ENCODE data around the gene KIAA1755.

Gene KIAA1755

DNA sequence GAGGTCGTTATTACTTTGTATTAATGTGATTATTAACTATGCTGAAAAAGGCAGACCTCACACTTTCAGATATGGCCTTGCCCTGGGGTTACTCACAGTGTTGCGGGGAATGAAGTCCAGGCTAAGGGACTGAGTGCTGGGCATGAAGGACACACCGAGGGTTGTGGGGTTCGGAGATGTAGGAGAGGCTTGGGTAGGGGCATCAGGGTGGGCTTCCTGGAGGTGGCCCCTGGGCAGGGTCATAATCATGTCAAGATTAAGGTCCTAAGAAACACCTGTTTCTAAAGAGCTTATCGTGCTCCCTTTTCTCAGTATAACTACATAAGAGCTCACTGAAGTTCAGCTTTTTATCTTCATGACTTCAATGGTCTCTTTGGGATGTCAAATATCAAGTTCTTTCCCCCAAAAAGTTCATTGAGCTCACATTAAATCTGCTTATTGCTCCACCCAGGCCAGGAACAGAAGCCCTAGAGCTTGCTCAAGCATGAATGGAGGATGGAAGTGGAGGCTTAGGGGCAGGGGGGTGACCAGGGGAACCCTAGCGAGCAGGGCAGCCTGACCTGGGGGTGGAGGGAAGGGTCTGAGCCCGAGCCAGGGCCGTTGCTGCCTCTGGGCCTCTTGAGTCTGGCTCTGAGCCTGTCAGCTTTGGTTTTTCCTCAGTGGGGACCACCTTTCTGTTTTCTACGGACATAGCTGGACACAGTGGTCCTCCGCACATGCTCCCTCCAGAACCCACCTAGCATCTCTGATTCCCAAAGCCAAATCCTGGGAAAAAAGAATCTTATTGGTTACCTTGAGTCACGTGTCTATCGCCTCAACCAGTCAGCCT lies 58.2 kb downstream of the KIAA1755 start:
- DNase-seq: no peak
- Mint-ChIP-seq H3K27ac (no peak overlapping the region), H3K27me3 (peaks cover 30% of the 10 kb centered on the region), H3K4me3 (no peak overlapping the region), H3K4me1 (no peaks in the 10 kb centered on the region), H3K9me3 (no peaks in the 10 kb centered on the region)
- ATAC-seq: no peak

GRCh38 chr20:38201356-38201755 lies 59.2 kb downstream of the KIAA1755 start:
- no peak overlapping the region for H3K4me3 Mint-ChIP-seq
- ATAC-seq (no peak), DNase-seq (no peak)
- no peaks in the 10 kb centered on the region for H3K4me1 Mint-ChIP-seq
- H3K9me3 Mint-ChIP-seq: no peaks in the 10 kb centered on the region
- H3K27ac Mint-ChIP-seq: no peak overlapping the region
- peaks cover 30% of the 10 kb centered on the region for H3K27me3 Mint-ChIP-seq

- DNase-seq (no peak), ATAC-seq (no peak)
- H3K9me3 Mint-ChIP-seq: no peaks in the 10 kb centered on the region
- peaks cover 33% of the 10 kb centered on the region for H3K27me3 Mint-ChIP-seq
- no peak overlapping the region for H3K27ac Mint-ChIP-seq
- no peaks in the 10 kb centered on the region for H3K4me1 Mint-ChIP-seq
- no peak overlapping the region for H3K4me3 Mint-ChIP-seq
Observed at GRCh38 chr20:38200646-38201045, 59.9 kb downstream of the KIAA1755 start.

- DNase-seq (no peak), ATAC-seq (no peak)
- Mint-ChIP-seq H3K4me1 (no peaks in the 10 kb centered on the region), H3K9me3 (peaks cover under 1% of the 10 kb centered on the region in 2 donors), H3K4me3 (no peak overlapping the region), H3K27ac (peak overlapping the region in 1 of 2 donors; percentile 61), H3K27me3 (peaks cover 38% of the 10 kb centered on the region)
Observed at GRCh38 chr20:38199501-38200390, 60.8 kb downstream of the KIAA1755 start.

GRCh38 chr20:38198238-38198861 lies 62.2 kb downstream of the KIAA1755 start:
- ATAC-seq (no peak), DNase-seq (no peak)
- Mint-ChIP-seq H3K27me3 (peaks cover 24% of the 10 kb centered on the region), H3K4me1 (no peaks in the 10 kb centered on the region), H3K4me3 (no peak overlapping the region), H3K9me3 (peaks cover 6 to 8% of the 10 kb centered on the region in 2 donors), H3K27ac (no peak overlapping the region)

DNA sequence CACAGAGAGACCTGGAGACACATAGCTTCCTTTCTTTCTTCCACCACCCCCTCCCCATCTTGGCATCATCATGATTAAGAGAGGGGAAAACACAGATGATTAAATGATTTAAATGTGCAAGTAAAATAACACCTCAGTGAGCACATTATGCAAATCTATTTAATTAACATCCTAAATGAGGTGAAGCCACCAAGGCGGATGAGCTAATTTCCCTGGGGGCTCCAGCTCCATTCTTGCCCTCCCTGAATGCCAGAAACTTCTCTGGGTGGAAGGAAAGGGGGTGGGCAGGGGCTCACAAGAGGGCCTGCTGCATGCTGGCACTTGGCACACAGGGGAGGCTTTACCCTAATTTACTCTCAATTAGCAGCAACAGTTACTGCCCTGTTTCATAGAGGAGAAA lies 62.9 kb downstream of the KIAA1755 start:
- Mint-ChIP-seq H3K27me3 (peaks cover 17% of the 10 kb centered on the region), H3K4me3 (no peak overlapping the region), H3K4me1 (no peaks in the 10 kb centered on the region), H3K9me3 (peaks cover 6 to 8% of the 10 kb centered on the region in 2 donors), H3K27ac (no peak overlapping the region)
- no peak for DNase-seq
- ATAC-seq: no peak

- H3K9me3 Mint-ChIP-seq: peaks cover 6 to 8% of the 10 kb centered on the region in 2 donors
- H3K27me3 Mint-ChIP-seq: peaks cover 13% of the 10 kb centered on the region
- DNase-seq (no peak), ATAC-seq (no peak)
- H3K4me3 Mint-ChIP-seq: no peak overlapping the region
- H3K4me1 Mint-ChIP-seq: no peaks in the 10 kb centered on the region
- no peak overlapping the region for H3K27ac Mint-ChIP-seq
Observed at GRCh38 chr20:38197217-38197616, 63.3 kb downstream of the KIAA1755 start.

DNA sequence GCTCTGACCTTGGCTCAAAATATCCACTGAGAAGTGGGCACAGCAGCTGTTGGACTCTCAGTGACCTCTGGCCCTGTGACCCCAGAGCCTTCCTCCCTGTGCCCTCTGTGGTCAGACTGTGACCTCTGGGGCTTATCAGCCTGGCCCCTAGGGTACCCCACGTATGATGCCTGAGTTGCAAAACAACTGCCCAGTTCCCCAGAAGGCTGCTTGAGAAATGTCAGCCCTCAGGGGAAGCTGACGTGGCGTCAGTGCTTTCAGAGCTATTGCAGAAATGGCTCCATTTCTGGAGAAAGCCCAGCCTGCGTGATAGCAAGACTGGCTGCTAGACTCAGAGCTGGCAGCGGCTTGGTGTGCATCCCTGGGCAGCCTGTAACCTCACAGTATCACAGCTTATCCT lies 63.9 kb downstream of the KIAA1755 start:
- Mint-ChIP-seq H3K27ac (no peak overlapping the region), H3K4me1 (no peaks in the 10 kb centered on the region), H3K27me3 (peaks cover 11% of the 10 kb centered on the region), H3K4me3 (no peak overlapping the region), H3K9me3 (peaks cover 6 to 8% of the 10 kb centered on the region in 2 donors)
- DNase-seq (no peak), ATAC-seq (no peak)

DNA sequence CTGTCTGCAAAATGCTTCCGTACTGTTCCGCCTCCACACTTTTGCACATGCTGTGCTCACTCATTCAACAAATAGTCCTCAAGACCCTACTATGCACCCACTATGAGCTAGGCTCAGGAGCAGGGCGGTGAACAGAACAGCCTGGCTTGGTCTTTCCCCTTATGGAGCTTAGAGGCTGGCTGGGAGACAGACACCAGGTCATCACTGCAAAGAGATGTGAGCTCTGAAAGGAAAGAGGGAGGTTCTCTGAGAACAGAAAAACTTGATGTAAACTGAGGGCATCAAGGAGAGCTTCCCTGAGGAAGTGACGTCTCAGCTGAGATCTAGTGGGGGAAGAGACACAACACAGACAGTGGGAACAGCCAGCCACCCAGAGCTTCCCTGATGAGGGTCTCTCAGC lies 64.5 kb downstream of the KIAA1755 start:
- H3K9me3 Mint-ChIP-seq: peaks cover 6 to 8% of the 10 kb centered on the region in 2 donors
- H3K27ac Mint-ChIP-seq: no peak overlapping the region
- ATAC-seq (no peak), DNase-seq (no peak)
- peaks cover 11% of the 10 kb centered on the region for H3K27me3 Mint-ChIP-seq
- no peaks in the 10 kb centered on the region for H3K4me1 Mint-ChIP-seq
- no peak overlapping the region for H3K4me3 Mint-ChIP-seq

GRCh38 chr20:38195521-38195920 lies 65.0 kb downstream of the KIAA1755 start:
- DNase-seq (no peak), ATAC-seq (no peak)
- H3K9me3 Mint-ChIP-seq: peaks cover 6 to 8% of the 10 kb centered on the region in 2 donors
- H3K27me3 Mint-ChIP-seq: peaks cover 11% of the 10 kb centered on the region
- no peak overlapping the region for H3K27ac Mint-ChIP-seq
- H3K4me1 Mint-ChIP-seq: no peaks in the 10 kb centered on the region
- no peak overlapping the region for H3K4me3 Mint-ChIP-seq

- Mint-ChIP-seq H3K27ac (no peak overlapping the region), H3K4me1 (no peaks in the 10 kb centered on the region), H3K4me3 (no peak overlapping the region), H3K9me3 (peaks cover 6 to 8% of the 10 kb centered on the region in 2 donors), H3K27me3 (peaks cover 11% of the 10 kb centered on the region)
- ATAC-seq (no peak), DNase-seq (no peak)
Observed at GRCh38 chr20:38194971-38195504, 65.5 kb downstream of the KIAA1755 start.

GRCh38 chr20:38193586-38194105 lies 66.9 kb downstream of the KIAA1755 start:
- DNase-seq (no peak), ATAC-seq (no peak)
- no peak overlapping the region for H3K27ac Mint-ChIP-seq
- no peaks in the 10 kb centered on the region for H3K4me1 Mint-ChIP-seq
- peaks cover 6 to 8% of the 10 kb centered on the region in 2 donors for H3K9me3 Mint-ChIP-seq
- H3K4me3 Mint-ChIP-seq: no peak overlapping the region
- peaks cover 11% of the 10 kb centered on the region for H3K27me3 Mint-ChIP-seq

GRCh38 chr20:38192323-38192885 lies 68.1 kb downstream of the KIAA1755 start:
- Mint-ChIP-seq H3K27me3 (peaks cover 18% of the 10 kb centered on the region), H3K4me3 (no peak overlapping the region), H3K9me3 (peaks cover 6 to 8% of the 10 kb centered on the region in 2 donors), H3K4me1 (no peaks in the 10 kb centered on the region), H3K27ac (no peak overlapping the region)
- DNase-seq (no peak), ATAC-seq (no peak)

DNA sequence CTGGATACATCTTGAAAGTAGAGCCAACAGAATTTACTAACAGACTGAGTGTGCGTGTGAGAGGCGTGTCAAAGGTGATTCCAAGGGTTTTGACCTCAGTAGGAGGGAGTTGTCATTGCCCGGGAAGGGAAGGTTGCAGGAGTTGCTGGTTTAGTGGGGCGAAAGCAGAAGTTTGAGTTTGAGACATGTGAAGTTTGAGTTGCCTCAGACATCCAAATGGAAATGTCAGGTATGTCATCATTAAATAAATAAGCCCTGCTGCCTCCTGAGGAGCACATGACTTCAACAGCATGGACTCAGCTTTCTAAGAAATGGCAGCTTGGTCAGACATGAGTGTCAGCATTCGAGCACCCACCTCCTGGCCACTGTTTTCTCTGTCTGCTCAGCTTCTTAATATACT lies 68.9 kb downstream of the KIAA1755 start:
- Mint-ChIP-seq H3K27ac (no peak overlapping the region), H3K27me3 (peaks cover 18% of the 10 kb centered on the region), H3K4me3 (no peak overlapping the region), H3K4me1 (no peaks in the 10 kb centered on the region), H3K9me3 (peaks cover 6 to 8% of the 10 kb centered on the region in 2 donors)
- DNase-seq (no peak), ATAC-seq (no peak)

DNA sequence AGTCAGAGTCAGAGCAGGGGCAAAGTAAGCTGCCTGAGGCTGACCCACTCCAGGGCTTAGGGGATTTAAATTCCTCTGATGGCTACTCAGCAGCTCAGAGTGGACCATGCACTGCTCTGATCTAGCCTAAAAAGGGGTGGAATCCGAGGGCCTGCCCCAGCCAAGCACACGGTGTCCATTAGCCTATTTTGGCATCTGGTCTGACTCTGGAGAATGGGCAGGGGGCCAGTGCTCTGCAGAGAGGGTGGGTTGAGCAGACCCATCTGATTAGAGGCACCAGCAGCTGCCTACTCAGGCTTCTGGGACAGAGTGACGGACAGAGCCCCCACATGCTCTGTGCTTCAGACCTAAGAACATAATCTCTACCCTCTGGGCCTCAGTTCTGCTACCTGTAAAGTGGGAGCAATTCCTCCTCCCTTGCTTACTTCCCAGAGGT lies 69.6 kb downstream of the KIAA1755 start:
- peaks cover 18% of the 10 kb centered on the region for H3K27me3 Mint-ChIP-seq
- H3K4me3 Mint-ChIP-seq: no peak overlapping the region
- ATAC-seq (no peak), DNase-seq (no peak)
- H3K4me1 Mint-ChIP-seq: no peaks in the 10 kb centered on the region
- H3K27ac Mint-ChIP-seq: no peak overlapping the region
- H3K9me3 Mint-ChIP-seq: peaks cover 6 to 8% of the 10 kb centered on the region in 2 donors

Measured in stimulated activated naive CD8-positive, alpha-beta T cell treated with anti-CD3 and anti-CD28 coated beads, Interleukin-15, amount 100 ng/mL, for 72 hours (primary cell).